ENCODE data around the gene SPHK1.
A peak's percentile ranks its signal among the peaks of the same experiment; 100 is the strongest.
"Not testable (repeated sequence)": the region's sequence is repeated elsewhere in the genome, so short reads cannot be mapped to it uniquely, and the experiment has no call there.

The SPHK1 gene

DNA sequence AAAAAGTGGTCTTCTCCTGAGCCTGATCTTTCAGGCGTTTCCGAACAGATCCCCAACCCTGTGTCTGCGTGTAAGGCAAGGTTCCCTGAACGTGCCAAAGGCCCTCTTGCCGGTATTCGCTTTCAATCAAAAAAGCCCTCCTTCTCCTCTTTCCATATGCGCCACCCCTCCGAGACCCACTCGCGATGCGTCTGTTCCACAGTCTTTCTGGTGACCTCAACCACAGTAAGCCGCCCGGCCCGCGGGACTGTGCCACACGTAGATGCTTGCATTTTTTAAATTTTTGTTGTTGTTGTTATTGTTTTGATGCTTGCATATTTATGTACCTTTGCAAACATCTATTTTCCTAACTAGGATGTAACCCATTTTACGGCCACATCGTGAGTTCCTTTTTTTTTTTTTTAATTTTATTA is 30.1 kb upstream of the SPHK1 start:
- Histone ChIP-seq H2AFZ (ENCODE audit: low read depth, low read length) (peak overlapping the region; percentile 90), H3K9me3 (ENCODE audit: low read length) (no peaks in the 10 kb centered on the region), H3K4me3 (ENCODE audit: low read length) (peak overlapping the region; percentile 86), H3K36me3 (ENCODE audit: insufficient read depth, low read length) (peaks cover 2% of the 10 kb centered on the region), H3K27me3 (ENCODE audit: insufficient read depth, low read length) (no peaks in the 10 kb centered on the region), H3K4me1 (ENCODE audit: insufficient read depth, low read length) (peaks cover 2% of the 10 kb centered on the region)

DNA sequence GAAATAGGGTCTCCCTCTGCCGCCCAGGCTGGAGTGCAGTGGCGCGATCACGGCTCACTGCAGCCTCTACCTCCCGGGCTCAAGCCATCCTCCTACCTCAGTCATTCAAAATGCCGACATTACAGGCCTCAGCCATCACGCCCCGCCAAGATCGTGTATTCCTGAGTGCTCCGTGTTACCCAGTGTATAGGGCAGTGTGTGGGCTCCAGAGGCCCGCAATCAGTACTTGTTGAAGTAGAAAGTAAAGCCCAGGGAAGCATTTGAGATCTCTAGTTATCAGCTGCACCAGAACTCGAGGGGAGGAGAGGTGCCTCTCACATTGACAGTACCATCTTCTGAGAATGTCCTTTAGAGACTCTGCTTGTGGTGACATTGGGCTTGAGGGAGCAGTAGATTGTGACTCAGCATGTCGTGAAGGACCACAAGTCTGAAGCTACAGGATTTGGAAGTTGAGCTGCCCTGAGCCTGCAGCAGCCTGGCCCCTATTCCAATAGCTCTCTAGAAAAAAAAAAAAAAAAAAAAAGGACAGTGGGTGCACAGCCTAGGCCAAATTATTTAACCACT is 29.6 kb upstream of the SPHK1 start:
- no peak overlapping the region for H3K4me3 ChIP-seq (ENCODE audit: low read length)
- peaks cover 2% of the 10 kb centered on the region for H3K36me3 ChIP-seq (ENCODE audit: insufficient read depth, low read length)
- no peaks in the 10 kb centered on the region for H3K9me3 ChIP-seq (ENCODE audit: low read length)
- no peak overlapping the region for H2AFZ ChIP-seq (ENCODE audit: low read depth, low read length)
- no peaks in the 10 kb centered on the region for H3K27me3 ChIP-seq (ENCODE audit: insufficient read depth, low read length)
- peaks cover 2% of the 10 kb centered on the region for H3K4me1 ChIP-seq (ENCODE audit: insufficient read depth, low read length)

DNA sequence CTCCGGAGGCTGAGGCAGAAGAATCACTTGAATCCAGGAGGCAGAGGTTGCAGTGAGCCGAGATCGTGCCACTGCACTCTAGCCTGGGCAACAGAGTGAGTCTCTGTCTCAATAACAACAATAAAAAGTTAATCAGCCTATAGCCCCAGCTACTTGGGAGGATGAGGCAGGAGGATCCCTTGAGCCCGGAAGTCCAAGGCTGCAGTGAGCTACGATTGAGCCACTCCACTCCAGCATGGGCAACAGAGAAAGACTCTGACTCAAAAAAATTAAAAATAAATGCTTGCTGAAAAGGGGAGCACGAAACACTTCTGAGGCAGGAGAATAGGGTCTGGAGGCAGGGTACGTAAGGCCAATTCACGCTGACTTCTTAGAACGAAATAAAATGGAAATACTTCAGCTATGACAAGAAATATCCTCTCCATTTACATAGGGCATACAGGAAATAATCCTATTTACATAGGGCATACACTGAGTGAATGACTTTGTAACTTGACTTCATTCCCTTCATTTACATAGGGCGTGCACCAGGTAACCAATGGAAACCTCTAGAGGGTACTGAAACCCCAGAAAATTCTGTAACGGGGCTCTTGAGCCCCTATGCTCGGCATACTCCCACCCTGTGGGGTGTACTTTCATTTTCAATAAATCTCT is 27.5 kb upstream of the SPHK1 start:
- no peaks in the 10 kb centered on the region for H3K36me3 ChIP-seq (ENCODE audit: insufficient read depth, low read length)
- no peaks in the 10 kb centered on the region for H3K9me3 ChIP-seq (ENCODE audit: low read length)
- peaks cover 2% of the 10 kb centered on the region for H3K4me1 ChIP-seq (ENCODE audit: insufficient read depth, low read length)
- H3K27me3 ChIP-seq (ENCODE audit: insufficient read depth, low read length) = no peaks in the 10 kb centered on the region
- no peak overlapping the region for H2AFZ ChIP-seq (ENCODE audit: low read depth, low read length)
- no peak overlapping the region for H3K4me3 ChIP-seq (ENCODE audit: low read length)

DNA sequence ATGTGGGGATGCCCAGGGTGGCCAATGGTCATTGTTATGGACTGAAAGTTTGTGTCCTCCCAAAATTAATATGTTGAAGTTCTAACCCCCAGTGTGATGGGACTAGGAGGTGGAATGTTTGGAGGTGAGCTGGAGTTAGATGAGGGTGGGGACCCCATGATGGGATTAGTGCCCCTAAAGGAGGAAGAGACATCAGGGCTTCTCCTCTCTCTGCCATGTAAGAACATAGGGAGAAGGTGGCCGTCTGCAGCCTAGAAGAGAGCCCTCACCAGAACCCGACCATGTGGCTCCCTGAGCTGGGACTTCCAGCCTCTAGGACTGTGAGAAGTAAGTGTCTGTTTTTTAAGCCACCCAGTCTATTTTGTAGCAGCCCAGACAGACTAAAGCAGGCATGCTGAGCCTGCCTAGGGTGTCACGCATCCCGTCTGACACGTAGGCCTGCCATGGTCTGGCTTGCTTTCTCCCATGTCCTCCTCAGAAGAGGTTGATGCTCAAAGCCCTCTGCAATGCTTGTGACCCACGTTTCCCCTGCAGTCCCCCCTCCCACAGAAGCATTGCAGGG is 26.7 kb upstream of the SPHK1 start:
- Histone ChIP-seq H3K9me3 (ENCODE audit: low read length) (no peaks in the 10 kb centered on the region), H3K36me3 (ENCODE audit: insufficient read depth, low read length) (no peaks in the 10 kb centered on the region), H2AFZ (ENCODE audit: low read depth, low read length) (no peak overlapping the region), H3K4me3 (ENCODE audit: low read length) (no peak overlapping the region), H3K27me3 (ENCODE audit: insufficient read depth, low read length) (no peaks in the 10 kb centered on the region), H3K4me1 (ENCODE audit: insufficient read depth, low read length) (peaks cover 2% of the 10 kb centered on the region)

DNA sequence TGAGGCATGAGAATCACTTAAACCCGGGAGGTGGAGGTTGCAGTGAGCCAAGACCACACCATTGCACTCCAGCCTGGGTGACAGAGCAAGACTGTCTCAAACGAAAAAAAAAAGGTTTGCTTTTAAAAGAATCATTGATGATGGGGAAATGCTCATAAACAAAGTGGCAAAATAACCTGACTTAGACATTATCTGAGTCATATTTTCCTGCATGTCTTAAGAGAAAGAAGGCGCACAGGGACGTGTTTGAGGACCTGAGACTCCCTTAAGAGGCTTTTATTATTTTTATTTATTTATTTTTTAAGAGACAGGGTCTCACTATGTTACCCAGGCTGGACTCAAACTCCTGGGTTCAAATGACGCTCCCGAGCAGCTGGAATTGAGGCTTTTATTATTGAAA is 25.0 kb upstream of the SPHK1 start:
- peaks cover under 1% of the 10 kb centered on the region for H3K4me1 ChIP-seq (ENCODE audit: insufficient read depth, low read length)
- H3K27me3 ChIP-seq (ENCODE audit: insufficient read depth, low read length) = no peaks in the 10 kb centered on the region
- no peaks in the 10 kb centered on the region for H3K9me3 ChIP-seq (ENCODE audit: low read length)
- no peak overlapping the region for H2AFZ ChIP-seq (ENCODE audit: low read depth, low read length)
- H3K4me3 ChIP-seq (ENCODE audit: low read length) = no peak overlapping the region
- no peaks in the 10 kb centered on the region for H3K36me3 ChIP-seq (ENCODE audit: insufficient read depth, low read length)

DNA sequence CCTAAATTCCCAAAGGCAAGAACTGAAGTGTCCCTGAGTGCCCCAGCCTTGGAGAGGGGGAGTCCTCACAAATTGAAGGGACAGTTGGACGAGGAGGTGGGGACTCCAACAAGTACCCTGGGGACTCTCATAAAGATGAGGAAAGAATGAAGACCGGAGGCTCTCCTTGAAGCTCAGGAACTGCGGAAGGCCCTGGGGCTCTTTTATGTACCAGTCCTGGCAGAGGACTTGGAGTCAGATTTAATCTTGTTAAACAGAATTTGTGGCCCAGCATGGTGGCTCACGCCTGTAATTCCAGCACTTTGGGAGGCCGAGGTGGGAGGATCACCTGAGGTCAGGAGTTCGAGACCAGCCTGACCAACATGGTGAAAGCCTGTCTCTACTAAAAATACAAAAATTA is 24.6 kb upstream of the SPHK1 start:
- H3K4me3 ChIP-seq (ENCODE audit: low read length); H2AFZ ChIP-seq (ENCODE audit: low read depth, low read length); H3K4me1 ChIP-seq (ENCODE audit: insufficient read depth, low read length); H3K9me3 ChIP-seq (ENCODE audit: low read length); H3K27me3 ChIP-seq (ENCODE audit: insufficient read depth, low read length); H3K36me3 ChIP-seq (ENCODE audit: insufficient read depth, low read length): not testable (repeated sequence)

DNA sequence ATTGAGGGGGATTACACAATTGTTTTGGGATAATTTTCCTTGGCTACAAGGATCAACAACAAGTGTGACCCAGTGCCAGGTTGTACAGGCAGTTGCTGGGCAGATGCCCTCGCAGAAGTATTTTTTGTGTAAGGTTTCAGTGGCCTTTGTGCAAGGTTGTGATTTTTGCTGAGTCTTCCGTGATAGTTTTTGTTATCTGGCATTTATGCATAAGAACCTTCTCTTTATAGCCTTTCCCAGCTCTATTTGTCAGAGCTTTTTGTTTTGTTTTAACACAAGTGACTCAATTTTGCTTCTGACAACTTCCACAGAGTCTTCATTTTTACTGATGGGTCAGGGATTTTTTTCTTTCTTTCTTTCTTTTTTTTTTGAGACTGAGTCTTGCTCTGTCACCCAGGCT is 23.9 kb upstream of the SPHK1 start:
- Histone ChIP-seq H3K4me3 (ENCODE audit: low read length) (no peak overlapping the region), H2AFZ (ENCODE audit: low read depth, low read length) (no peak overlapping the region), H3K27me3 (ENCODE audit: insufficient read depth, low read length) (no peaks in the 10 kb centered on the region), H3K36me3 (ENCODE audit: insufficient read depth, low read length) (no peaks in the 10 kb centered on the region), H3K4me1 (ENCODE audit: insufficient read depth, low read length) (no peaks in the 10 kb centered on the region), H3K9me3 (ENCODE audit: low read length) (no peaks in the 10 kb centered on the region)

DNA sequence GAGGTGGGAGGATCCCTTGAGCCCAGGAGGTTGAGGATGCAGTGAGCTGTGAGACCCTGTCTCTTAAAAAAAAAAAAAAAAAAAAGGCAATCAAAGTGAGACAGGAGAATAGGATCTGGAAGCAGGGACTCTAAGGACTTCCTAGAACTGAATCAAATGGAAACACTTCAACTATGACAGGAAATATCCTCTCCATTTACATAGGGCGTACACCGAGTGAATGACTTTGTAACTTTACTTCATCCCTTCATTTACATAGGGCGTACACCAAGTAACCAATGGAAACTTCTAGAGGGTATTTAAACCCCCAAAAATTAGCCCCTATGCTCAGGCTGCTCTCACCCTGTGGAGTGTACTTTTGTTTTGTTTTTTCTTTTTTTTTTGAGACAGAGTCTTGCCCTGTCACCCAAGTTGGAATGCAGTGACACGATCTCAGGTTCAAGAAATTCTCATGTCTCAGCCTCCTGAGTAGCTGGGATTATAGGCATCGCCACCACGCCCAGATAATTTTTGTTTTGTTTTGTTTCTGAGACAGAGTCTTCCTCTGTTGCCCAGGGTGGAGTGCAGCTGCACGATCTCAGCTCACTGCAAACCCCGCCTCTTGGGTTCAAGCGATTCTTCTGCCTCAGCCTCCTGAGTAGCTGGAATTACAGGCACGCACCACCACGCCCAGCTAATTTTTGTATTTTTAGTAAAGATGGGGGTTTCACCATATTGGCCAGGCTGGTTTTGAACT is 21.1 kb upstream of the SPHK1 start:
- H3K36me3 ChIP-seq (ENCODE audit: insufficient read depth, low read length) = no peaks in the 10 kb centered on the region
- H3K4me3 ChIP-seq (ENCODE audit: low read length) = no peak overlapping the region
- no peaks in the 10 kb centered on the region for H3K9me3 ChIP-seq (ENCODE audit: low read length)
- no peaks in the 10 kb centered on the region for H3K27me3 ChIP-seq (ENCODE audit: insufficient read depth, low read length)
- no peak overlapping the region for H2AFZ ChIP-seq (ENCODE audit: low read depth, low read length)
- no peaks in the 10 kb centered on the region for H3K4me1 ChIP-seq (ENCODE audit: insufficient read depth, low read length)

DNA sequence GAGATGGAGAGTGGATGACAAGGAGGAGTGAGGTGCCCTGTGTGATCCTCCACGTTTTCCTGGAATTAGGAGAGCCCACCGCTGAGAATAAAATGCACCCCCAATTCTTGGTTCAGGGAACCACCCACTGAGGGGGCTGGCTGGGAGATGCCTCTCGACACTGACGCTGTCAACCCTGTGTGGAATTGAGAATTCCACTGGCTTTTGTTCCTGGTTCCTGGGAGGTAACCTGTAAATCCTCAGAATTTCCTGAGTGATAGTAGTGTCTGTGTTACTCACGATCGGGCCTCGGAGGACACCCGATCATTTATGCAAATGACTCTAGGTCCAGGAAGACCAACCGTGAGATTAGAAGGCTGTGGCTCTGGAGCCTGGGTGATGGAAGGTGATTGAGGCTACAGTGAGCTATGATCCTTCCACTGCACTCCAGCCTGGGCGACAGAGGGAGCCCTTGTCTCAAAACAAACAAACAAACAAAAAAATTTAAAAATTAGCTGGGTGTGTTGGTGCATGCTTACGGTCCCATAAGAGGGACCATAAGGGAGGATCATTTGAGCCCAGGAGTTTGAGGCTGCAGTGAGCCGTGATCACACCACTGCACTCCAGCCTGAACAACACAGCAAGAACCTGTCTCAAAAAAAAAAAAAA is 19.0 kb upstream of the SPHK1 start:
- Histone ChIP-seq H3K4me1 (ENCODE audit: insufficient read depth, low read length) (peaks cover 10% of the 10 kb centered on the region), H2AFZ (ENCODE audit: low read depth, low read length) (no peak overlapping the region), H3K36me3 (ENCODE audit: insufficient read depth, low read length) (no peaks in the 10 kb centered on the region), H3K4me3 (ENCODE audit: low read length) (no peak overlapping the region), H3K9me3 (ENCODE audit: low read length) (no peaks in the 10 kb centered on the region), H3K27me3 (ENCODE audit: insufficient read depth, low read length) (no peaks in the 10 kb centered on the region)

DNA sequence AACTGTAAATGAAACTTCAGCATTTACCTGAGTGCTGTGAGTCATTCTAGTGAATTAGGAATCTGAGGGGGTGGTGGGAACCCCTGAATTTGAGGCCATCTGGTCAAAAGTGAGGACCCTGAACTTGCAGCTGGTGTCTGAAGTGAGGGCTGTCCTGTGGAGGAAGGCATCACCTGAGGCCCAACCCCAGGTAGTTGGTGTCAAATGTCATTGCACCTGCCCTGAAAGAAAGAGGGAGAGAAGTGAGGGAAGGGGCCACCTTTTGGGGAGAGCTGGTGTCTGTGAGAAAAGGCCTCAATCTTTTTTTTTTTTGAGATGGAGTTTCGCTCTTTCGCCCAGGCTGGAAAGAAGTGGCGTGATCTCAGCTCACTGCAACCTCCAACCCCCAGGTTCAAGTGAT is 18.2 kb upstream of the SPHK1 start:
- peaks cover 10% of the 10 kb centered on the region for H3K4me1 ChIP-seq (ENCODE audit: insufficient read depth, low read length)
- no peak overlapping the region for H3K4me3 ChIP-seq (ENCODE audit: low read length)
- no peaks in the 10 kb centered on the region for H3K27me3 ChIP-seq (ENCODE audit: insufficient read depth, low read length)
- H3K36me3 ChIP-seq (ENCODE audit: insufficient read depth, low read length) = no peaks in the 10 kb centered on the region
- no peaks in the 10 kb centered on the region for H3K9me3 ChIP-seq (ENCODE audit: low read length)
- H2AFZ ChIP-seq (ENCODE audit: low read depth, low read length) = no peak overlapping the region

DNA sequence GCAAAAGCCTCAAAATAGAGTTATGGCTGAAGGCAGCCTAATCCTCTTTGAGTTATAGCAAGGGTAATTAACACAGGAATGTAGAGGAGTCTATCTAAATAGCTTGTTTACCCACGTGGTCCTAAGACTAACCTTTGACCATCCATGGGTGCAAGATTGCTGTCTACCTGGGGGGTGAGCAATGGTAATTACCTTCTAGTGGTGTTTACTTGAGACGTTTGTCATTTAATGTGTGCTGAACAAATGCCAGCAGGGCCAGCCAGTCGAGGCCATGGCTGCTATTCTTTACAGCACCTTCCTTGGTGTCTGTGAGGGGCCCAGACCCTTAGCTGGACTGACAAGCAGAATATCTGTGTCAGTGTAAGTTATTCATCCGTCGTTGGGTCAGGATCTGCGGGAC is 16.8 kb upstream of the SPHK1 start:
- Histone ChIP-seq H2AFZ (ENCODE audit: low read depth, low read length) (no peak overlapping the region), H3K9me3 (ENCODE audit: low read length) (no peaks in the 10 kb centered on the region), H3K4me3 (ENCODE audit: low read length) (no peak overlapping the region), H3K27me3 (ENCODE audit: insufficient read depth, low read length) (no peaks in the 10 kb centered on the region), H3K36me3 (ENCODE audit: insufficient read depth, low read length) (no peaks in the 10 kb centered on the region), H3K4me1 (ENCODE audit: insufficient read depth, low read length) (peaks cover 10% of the 10 kb centered on the region)

DNA sequence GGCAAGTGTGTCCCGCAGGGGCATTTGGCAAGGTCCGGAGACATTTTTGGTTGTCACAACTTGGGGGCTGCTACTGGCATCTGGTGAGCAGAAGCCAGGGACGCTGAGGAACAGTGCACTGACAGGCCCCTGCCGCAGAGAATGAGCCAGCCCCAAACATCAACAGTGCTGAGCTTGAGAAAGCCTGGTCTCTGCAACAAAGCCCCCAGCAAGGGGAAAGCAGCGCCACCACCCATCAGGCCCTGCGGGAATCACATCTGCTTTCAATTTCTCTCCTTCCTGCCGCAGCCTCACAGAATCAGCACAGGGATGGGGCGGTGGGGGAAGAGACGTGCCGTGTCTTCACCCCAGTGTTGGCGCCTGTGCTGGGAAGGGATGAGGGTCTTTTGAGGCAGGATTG is 15.9 kb upstream of the SPHK1 start:
- Histone ChIP-seq H3K9me3 (ENCODE audit: low read length) (no peaks in the 10 kb centered on the region), H3K36me3 (ENCODE audit: insufficient read depth, low read length) (no peaks in the 10 kb centered on the region), H3K27me3 (ENCODE audit: insufficient read depth, low read length) (no peaks in the 10 kb centered on the region), H2AFZ (ENCODE audit: low read depth, low read length) (no peak overlapping the region), H3K4me3 (ENCODE audit: low read length) (no peak overlapping the region), H3K4me1 (ENCODE audit: insufficient read depth, low read length) (peaks cover 10% of the 10 kb centered on the region)

DNA sequence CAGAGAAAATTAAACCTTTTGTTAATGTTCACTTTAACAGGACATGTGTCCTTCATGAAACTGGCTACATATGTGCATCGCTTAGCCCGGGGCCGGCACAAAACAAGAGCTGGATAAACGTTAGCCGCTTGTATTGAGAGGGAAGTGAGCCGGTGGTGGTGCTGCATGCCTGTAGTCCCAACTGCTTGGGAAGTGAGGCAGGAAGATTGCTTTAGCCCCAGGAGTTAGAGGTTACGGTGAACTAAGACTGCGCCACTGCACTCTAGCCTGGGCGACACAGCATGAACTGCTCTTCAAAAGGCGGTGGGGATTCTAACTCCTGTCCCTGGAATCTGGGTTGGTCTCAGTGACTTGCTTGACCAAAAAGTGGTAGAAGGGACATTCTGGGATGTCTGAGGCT is 15.0 kb upstream of the SPHK1 start:
- Histone ChIP-seq H2AFZ (ENCODE audit: low read depth, low read length) (no peak overlapping the region), H3K27me3 (ENCODE audit: insufficient read depth, low read length) (no peaks in the 10 kb centered on the region), H3K4me3 (ENCODE audit: low read length) (no peak overlapping the region), H3K4me1 (ENCODE audit: insufficient read depth, low read length) (peaks cover 13% of the 10 kb centered on the region), H3K9me3 (ENCODE audit: low read length) (no peaks in the 10 kb centered on the region), H3K36me3 (ENCODE audit: insufficient read depth, low read length) (no peaks in the 10 kb centered on the region)
